Breast epithelium (tissue), 4 donors: Measurements from ENCODE around the gene NME4. TPM values are rescaled to one million over a fixed set of nuclear protein-coding genes. Genes with fewer than 3 reads are reported as not detected.

Source experiments
- DNase-seq, 2 donors: peaks; one replicate each; pipeline ENCODE4 v3.0.0-alpha.2; 2019; ENCODE audit warnings: low spot score in 2 of 2
- H3K27ac ChIP-seq, 2 donors: fragments of 200-600 bp; sonication (generic) in 1 of 2; one replicate each; pipeline ENCODE4 v1.5.1; 2016 to 2019; ENCODE audit warnings: mild to moderate bottlenecking in 1 of 2
- H3K27me3 ChIP-seq, 2 donors: fragments of 200-600 bp; sonication (generic) in 1 of 2; one replicate each; pipeline versions ENCODE4 v1.5.1 to v1.6.0; 2017 to 2019; ENCODE audit warnings: control low read depth in 1 of 2, mild to moderate bottlenecking in 1 of 2
- H3K36me3 ChIP-seq: fragments of 200-600 bp; one replicate; pipeline ENCODE4 v1.5.1; 2019
- H3K4me1 ChIP-seq, 2 donors: fragments of 200-600 bp; sonication (generic); one replicate each; pipeline ENCODE4 v1.5.1; 2016 to 2019; ENCODE audit warnings: control low read depth in 1 of 2
- H3K4me3 ChIP-seq, 3 donors: fragments of 200-600 bp; sonication (generic); 1 replicate in 2 of 3; 2 replicates in 1 of 3; pipeline ENCODE4 v1.5.1; 2016 to 2019; ENCODE audit warnings: mild to moderate bottlenecking in 3 of 3, moderate library complexity in 2 of 3
- H3K9me3 ChIP-seq, 2 donors: fragments of 200-600 bp; sonication (generic) in 1 of 2; one replicate each; pipeline ENCODE4 v1.5.1; 2016 to 2019; ENCODE audit warnings: control low read depth in 1 of 2
- CTCF ChIP-seq, 3 donors: fragments of 450-650 bp; IDR thresholded peaks; one replicate each; pipeline ENCODE4 v1.5.1; 2016 to 2017; ENCODE audit warnings: antibody characterized with exemption in 3 of 3, mild to moderate bottlenecking in 3 of 3, moderate library complexity in 3 of 3
- POLR2A ChIP-seq: fragments of 450-650 bp; IDR thresholded peaks from one replicate; pipeline ENCODE4 v1.6.1; 2016; ENCODE audit warnings: antibody characterized with exemption, mild to moderate bottlenecking, moderate library complexity
- POLR2AphosphoS5 ChIP-seq, 3 donors: sonication (generic); formaldehyde crosslinking; IDR thresholded peaks; one replicate each; pipeline ENCODE4 v1.6.1; 2017; ENCODE audit warnings: antibody characterized with exemption in 3 of 3
- intact Hi-C: fragments of 100-400 bp; cut with DNase I; formaldehyde crosslinking; loops from one replicate; pipeline ENCODE4 v1.15.1; 2023; ENCODE audit warnings: low total_unique reads
- total RNA-seq, 3 donors: library from RNA; depleted of rRNA; stranded (reverse); fragments of >200 nt; gene quantifications; one replicate each; pipeline ENCODE4 v1.1.0, GENCODE V29; 2016

NME4 gene
- total RNA-seq, 3 donors from 2014 or later, result 46.5 to 118 (median 78.0) TPM

- Histone ChIP-seq H3K9me3 (no peaks in the 10 kb centered on the region), H3K27ac (no peak overlapping the region), H3K4me1 (peaks cover 0 to 6% of the 10 kb centered on the region in 2 donors), H3K4me3 (no peak overlapping the region), H3K36me3 (peaks cover 7% of the 10 kb centered on the region), H3K27me3 (no peaks in the 10 kb centered on the region)
- TF ChIP-seq CTCF (IDR thresholded peaks at IDR 0.05) (no peak), POLR2A (no peak), POLR2AphosphoS5 (IDR thresholded peaks at IDR 0.05) (no peak)
- intact Hi-C loops, result no loop called here
- DNase-seq, result no peak
Measured at GRCh38 chr16:372302-372983, 24.6 kb upstream of the NME4 start.

GRCh38 chr16:373020-373598 lies 23.9 kb upstream of the NME4 start:
- no peak for DNase-seq
- no peak overlapping the region for H3K27ac ChIP-seq
- intact Hi-C loops, result no loop called here
- peaks cover 2% of the 10 kb centered on the region for H3K36me3 ChIP-seq
- no peaks in the 10 kb centered on the region for H3K27me3 ChIP-seq
- no peak overlapping the region for H3K4me3 ChIP-seq
- peaks cover 0 to 6% of the 10 kb centered on the region in 2 donors for H3K4me1 ChIP-seq
- TF ChIP-seq CTCF (IDR thresholded peaks at IDR 0.05) (no peak), POLR2A (no peak), POLR2AphosphoS5 (IDR thresholded peaks at IDR 0.05) (no peak)
- H3K9me3 ChIP-seq, result no peaks in the 10 kb centered on the region

GRCh38 chr16:373848-374615 lies 23.0 kb upstream of the NME4 start:
- intact Hi-C loops, result no loop called here
- DNase-seq, result no peak
- Histone ChIP-seq H3K4me3 (no peak overlapping the region), H3K4me1 (peaks cover 0 to 6% of the 10 kb centered on the region in 2 donors), H3K36me3 (no peaks in the 10 kb centered on the region), H3K27me3 (no peaks in the 10 kb centered on the region), H3K9me3 (no peaks in the 10 kb centered on the region), H3K27ac (no peak overlapping the region)
- TF ChIP-seq POLR2A, result no peak
- no peak for TF ChIP-seq POLR2AphosphoS5 (IDR thresholded peaks at IDR 0.05)
- no peak for TF ChIP-seq CTCF (IDR thresholded peaks at IDR 0.05)

GRCh38 chr16:374616-374926 lies 22.4 kb upstream of the NME4 start:
- no peaks in the 10 kb centered on the region for H3K36me3 ChIP-seq
- no peak overlapping the region for H3K27ac ChIP-seq
- no peaks in the 10 kb centered on the region for H3K9me3 ChIP-seq
- TF ChIP-seq CTCF (IDR thresholded peaks at IDR 0.05) (no peak), POLR2AphosphoS5 (IDR thresholded peaks at IDR 0.05) (no peak), POLR2A (no peak)
- H3K4me1 ChIP-seq, result peaks cover 3 to 5% of the 10 kb centered on the region in 2 donors
- H3K4me3 ChIP-seq, result no peak overlapping the region
- intact Hi-C loops, result no loop called here
- no peaks in the 10 kb centered on the region for H3K27me3 ChIP-seq
- no peak for DNase-seq

- H3K4me3 ChIP-seq, result no peak overlapping the region
- peaks cover 0 to 4% of the 10 kb centered on the region in 2 donors for H3K4me1 ChIP-seq
- no peak for DNase-seq
- intact Hi-C loops, result no loop called here
- no peaks in the 10 kb centered on the region for H3K27me3 ChIP-seq
- H3K27ac ChIP-seq, result no peak overlapping the region
- H3K36me3 ChIP-seq, result no peaks in the 10 kb centered on the region
- no peaks in the 10 kb centered on the region for H3K9me3 ChIP-seq
- TF ChIP-seq CTCF (IDR thresholded peaks at IDR 0.05) (no peak), POLR2AphosphoS5 (IDR thresholded peaks at IDR 0.05) (no peak), POLR2A (no peak)
Measured at GRCh38 chr16:375212-375611, 21.8 kb upstream of the NME4 start.
